GM12874 (cell line): ENCODE measurements around the gene ITGB1BP1.

Experiments
- CTCF ChIP-seq: IDR thresholded peaks from 2 replicates; pipeline ENCODE4 v1.5.1; 2011; ENCODE audit warnings: low read depth, mild to moderate bottlenecking, control low read depth, low read length, moderate library complexity; ENCODE audit not compliant: insufficient read depth

ITGB1BP1 gene

GRCh38 chr2:9373476-9373875, 49.9 kb downstream of the ITGB1BP1 start:
- TF ChIP-seq CTCF = no peak

- TF ChIP-seq CTCF = no peak
Measured at GRCh38 chr2:9373047-9373446, 50.3 kb downstream of the ITGB1BP1 start.

- no peak for TF ChIP-seq CTCF
Measured at GRCh38 chr2:9370746-9371145, 52.6 kb downstream of the ITGB1BP1 start.

GRCh38 chr2:9366026-9366425, 57.3 kb downstream of the ITGB1BP1 start:
- no peak for TF ChIP-seq CTCF

- TF ChIP-seq CTCF = no peak
Measured at GRCh38 chr2:9365498-9366019, 57.8 kb downstream of the ITGB1BP1 start.

- no peak for TF ChIP-seq CTCF
Measured at GRCh38 chr2:9364791-9365497, 58.4 kb downstream of the ITGB1BP1 start.

GRCh38 chr2:9364373-9364772, 59.0 kb downstream of the ITGB1BP1 start:
- no peak for TF ChIP-seq CTCF
